GM23338 (cell line): ENCODE data around the gene TJAP1. TPM values are rescaled to one million over a fixed set of nuclear protein-coding genes. Genes with fewer than 3 reads are reported as not detected.
"Not testable (repeated sequence)": the region's sequence is repeated elsewhere in the genome, so short reads cannot be mapped to it uniquely, and the experiment has no call there.

Experiments used
- ATAC-seq: fragments of 200-7000 bp; cut with Tn5 transposase; 3 replicates; pipeline ENCODE4 v1.9.1; 2020
- DNase-seq: peaks from one replicate; pipeline ENCODE4 v3.0.0-alpha.2; 2015; ENCODE audit warnings: low spot score
- H2AFZ ChIP-seq: fragments of 200-600 bp; sonication (generic); 2 replicates; pipeline ENCODE4 v1.8.0; 2016; ENCODE audit warnings: antibody characterized with exemption, mild to moderate bottlenecking, moderate library complexity
- H3F3A ChIP-seq: fragments of 200-600 bp; sonication (generic); replicated peaks from 2 replicates; pipeline ENCODE4 v1.8.0; 2017; ENCODE audit warnings: antibody characterized with exemption, mixed run types, low read depth
- H3K27ac ChIP-seq: fragments of 200-600 bp; sonication (generic); 2 replicates; pipeline ENCODE4 v1.6.1; 2016; ENCODE audit warnings: low read depth
- H3K27me3 ChIP-seq: fragments of 200-600 bp; sonication (generic); 2 replicates; pipeline ENCODE4 v1.8.0; 2016; ENCODE audit warnings: mild to moderate bottlenecking, mixed run types, moderate library complexity; ENCODE audit not compliant: insufficient read depth
- H3K36me3 ChIP-seq: fragments of 200-600 bp; sonication (generic); 2 replicates; pipeline ENCODE4 v1.8.0; 2016; ENCODE audit warnings: mild to moderate bottlenecking; ENCODE audit not compliant: insufficient read depth
- H3K4me1 ChIP-seq: fragments of 200-600 bp; sonication (generic); 2 replicates; pipeline ENCODE4 v1.8.0; 2016; ENCODE audit warnings: mild to moderate bottlenecking, moderate library complexity; ENCODE audit not compliant: insufficient read depth
- H3K4me2 ChIP-seq: fragments of 200-600 bp; sonication (generic); 2 replicates; pipeline ENCODE4 v1.7.1; 2017; ENCODE audit warnings: mixed run types
- H3K4me3 ChIP-seq: fragments of 200-600 bp; sonication (generic); 2 replicates; pipeline ENCODE4 v1.6.1; 2016; ENCODE audit warnings: mixed run types
- H3K79me2 ChIP-seq: fragments of 200-600 bp; sonication (generic); replicated peaks from 2 replicates; pipeline ENCODE4 v1.8.0; 2017; ENCODE audit warnings: mild to moderate bottlenecking; ENCODE audit not compliant: insufficient read depth
- H3K9me2 ChIP-seq: fragments of 200-600 bp; sonication (generic); 2 replicates; pipeline ENCODE4 v1.8.0; 2017; ENCODE audit not compliant: insufficient read depth
- H4K20me1 ChIP-seq: fragments of 200-600 bp; sonication (generic); replicated peaks from 2 replicates; pipeline ENCODE4 v1.8.0; 2017; ENCODE audit warnings: mild to moderate bottlenecking; ENCODE audit not compliant: insufficient read depth
- H3K27ac Mint-ChIP-seq: 2 replicates; pipeline ENCODE4 v1.8.0; 2020; ENCODE audit warnings: inconsistent platforms, mild to moderate bottlenecking, moderate library complexity, mixed read lengths
- H3K27me3 Mint-ChIP-seq: 3 replicates; pipeline ENCODE4 v1.8.0; 2022; ENCODE audit warnings: low read depth, mild to moderate bottlenecking, moderate library complexity, mixed read lengths, inconsistent platforms; ENCODE audit not compliant: insufficient read depth, poor library complexity
- H3K36me3 Mint-ChIP-seq: 3 replicates; pipeline ENCODE4 v1.8.0; 2021; ENCODE audit warnings: low read depth, mild to moderate bottlenecking, inconsistent platforms, moderate library complexity, mixed read lengths
- H3K4me1 Mint-ChIP-seq: 3 replicates; pipeline ENCODE4 v1.8.0; 2020; ENCODE audit warnings: mild to moderate bottlenecking, inconsistent platforms, mixed read lengths
- H3K4me3 Mint-ChIP-seq: 3 replicates; pipeline ENCODE4 v1.8.0; 2021; ENCODE audit warnings: moderate library complexity, mild to moderate bottlenecking, inconsistent platforms, mixed read lengths
- H3K9me3 Mint-ChIP-seq: 3 replicates; pipeline ENCODE4 v1.8.0; 2020; ENCODE audit warnings: moderate library complexity, mild to moderate bottlenecking, inconsistent platforms, mixed read lengths
- CTCF ChIP-seq, 2 experiments: fragments of 200-600 bp in 1 of 2; sonication (generic) in 1 of 2; conservative IDR thresholded peaks; 2 replicates each; pipeline versions ENCODE4 v1.5.1 to v1.6.1; 2016 to 2017; ENCODE audit warnings: antibody characterized with exemption in 2 of 2, low read depth in 2 of 2, mild to moderate bottlenecking in 2 of 2, moderate library complexity in 1 of 2
- ETS1 ChIP-seq: IDR thresholded peaks from 2 replicates; pipeline ENCODE4 v1.6.1; 2016; ENCODE audit warnings: antibody characterized with exemption
- EZH2phosphoT487 ChIP-seq: fragments of 200-600 bp; sonication (generic); IDR thresholded peaks from one replicate; pipeline ENCODE4 v1.8.1; 2018; ENCODE audit warnings: antibody characterized with exemption; ENCODE audit not compliant: unreplicated experiment
- JUNB ChIP-seq: IDR thresholded peaks from one replicate; pipeline ENCODE4 v1.6.1; 2016; ENCODE audit warnings: antibody characterized with exemption; ENCODE audit not compliant: unreplicated experiment
- REST ChIP-seq: IDR thresholded peaks from one replicate; pipeline ENCODE4 v1.6.1; 2018; ENCODE audit warnings: antibody characterized with exemption; ENCODE audit not compliant: unreplicated experiment
- STAT1 ChIP-seq: IDR thresholded peaks from one replicate; pipeline ENCODE4 v1.6.1; 2016; ENCODE audit warnings: antibody characterized with exemption; ENCODE audit not compliant: unreplicated experiment
- ZNF114 ChIP-seq: fragments of 250-450 bp; sonication (Bioruptor Pico); IDR thresholded peaks from 2 replicates; pipeline ENCODE4 v1.5.0; 2020; ENCODE audit warnings: mild to moderate bottlenecking, moderate library complexity
- ZNF331 ChIP-seq: fragments of 250-450 bp; sonication (Bioruptor Pico); IDR thresholded peaks from 2 replicates; pipeline ENCODE4 v1.5.0; 2020; ENCODE audit warnings: low read depth, mild to moderate bottlenecking, moderate library complexity
- ZNF462 ChIP-seq: fragments of 250-450 bp; sonication (Bioruptor Pico); IDR thresholded peaks from 2 replicates; pipeline ENCODE4 v1.5.0; 2020; ENCODE audit warnings: mild to moderate bottlenecking, moderate library complexity
- polyA plus RNA-seq: library from polyadenylated mRNA; unstranded; fragments of >200 nt; fragmentation: Nextera tagmentation; extraction: Ambion mirVana; gene quantifications from 2 replicates; pipeline ENCODE4 v1.2.1, GENCODE V29; 2016
- total RNA-seq: library from RNA; depleted of rRNA; stranded (reverse); fragments of >200 nt; shearing (Covaris generic); gene quantifications from 2 replicates; pipeline ENCODE4 v1.2.3, GENCODE V29; 2014

Gene TJAP1
- total and polyA plus RNA-seq, 2 experiments from 2014 or later = 17.6 to 34.3 TPM

- TF ChIP-seq ZNF462 (CRISPR knock-in tag) (no peak), EZH2phosphoT487 (no peak), CTCF (conservative IDR thresholded peaks at IDR 0.05; ENCODE audit: low read depth in 2 of 2) (no peak), ETS1 (no peak), JUNB (no peak), REST (no peak), STAT1 (no peak), ZNF114 (CRISPR knock-in tag) (no peak), ZNF331 (CRISPR knock-in tag) (no peak)
- Histone ChIP-seq H3K79me2 (no peaks in the 10 kb centered on the region), H3K27ac (no peak overlapping the region), H3K27me3 (no peaks in the 10 kb centered on the region), H3K36me3 (peaks cover 45% of the 10 kb centered on the region), H3K4me2 (no peak overlapping the region), H2AFZ (no peak overlapping the region), H3K9me2 (no peaks in the 10 kb centered on the region), H3F3A (peaks cover 10% of the 10 kb centered on the region; the same call in 1 of the 2 replicates), H3K4me1 (no peaks in the 10 kb centered on the region), H4K20me1 (peaks cover 13% of the 10 kb centered on the region), H3K4me3 (no peak overlapping the region)
- no peaks in the 10 kb centered on the region for H3K9me3 Mint-ChIP-seq
- H3K4me1 Mint-ChIP-seq = no peaks in the 10 kb centered on the region
- ATAC-seq (no peak), DNase-seq (no peak)
- H3K4me3 Mint-ChIP-seq = no peak overlapping the region
- H3K36me3 Mint-ChIP-seq = peaks cover 77% of the 10 kb centered on the region
- no peak overlapping the region for H3K27ac Mint-ChIP-seq
- peaks cover 2% of the 10 kb centered on the region for H3K27me3 Mint-ChIP-seq
Measured at GRCh38 chr6:43532201-43532600, 54.8 kb downstream of the TJAP1 start.

GRCh38 chr6:43538986-43539385, 61.6 kb downstream of the TJAP1 start:
- not testable (repeated sequence) for DNase-seq, H3K9me3 Mint-ChIP-seq, H3K79me2 ChIP-seq, H3K4me3 Mint-ChIP-seq, H3K9me2 ChIP-seq, H3K27ac ChIP-seq, H3K27me3 ChIP-seq, H3K4me3 ChIP-seq, ATAC-seq, H3K27me3 Mint-ChIP-seq, H3K4me2 ChIP-seq, H3K27ac Mint-ChIP-seq, H3F3A ChIP-seq, H3K4me1 ChIP-seq, H3K4me1 Mint-ChIP-seq, H2AFZ ChIP-seq
- peaks cover 13% of the 10 kb centered on the region for H4K20me1 ChIP-seq
- H3K36me3 Mint-ChIP-seq = peaks cover 71% of the 10 kb centered on the region
- H3K36me3 ChIP-seq = peaks cover 55% of the 10 kb centered on the region
